ENCODE measurements around the gene PABPC4L.
"Not testable (repeated sequence)": the region's sequence is repeated elsewhere in the genome, so short reads cannot be mapped to it uniquely, and the experiment has no call there.

The PABPC4L gene

DNA sequence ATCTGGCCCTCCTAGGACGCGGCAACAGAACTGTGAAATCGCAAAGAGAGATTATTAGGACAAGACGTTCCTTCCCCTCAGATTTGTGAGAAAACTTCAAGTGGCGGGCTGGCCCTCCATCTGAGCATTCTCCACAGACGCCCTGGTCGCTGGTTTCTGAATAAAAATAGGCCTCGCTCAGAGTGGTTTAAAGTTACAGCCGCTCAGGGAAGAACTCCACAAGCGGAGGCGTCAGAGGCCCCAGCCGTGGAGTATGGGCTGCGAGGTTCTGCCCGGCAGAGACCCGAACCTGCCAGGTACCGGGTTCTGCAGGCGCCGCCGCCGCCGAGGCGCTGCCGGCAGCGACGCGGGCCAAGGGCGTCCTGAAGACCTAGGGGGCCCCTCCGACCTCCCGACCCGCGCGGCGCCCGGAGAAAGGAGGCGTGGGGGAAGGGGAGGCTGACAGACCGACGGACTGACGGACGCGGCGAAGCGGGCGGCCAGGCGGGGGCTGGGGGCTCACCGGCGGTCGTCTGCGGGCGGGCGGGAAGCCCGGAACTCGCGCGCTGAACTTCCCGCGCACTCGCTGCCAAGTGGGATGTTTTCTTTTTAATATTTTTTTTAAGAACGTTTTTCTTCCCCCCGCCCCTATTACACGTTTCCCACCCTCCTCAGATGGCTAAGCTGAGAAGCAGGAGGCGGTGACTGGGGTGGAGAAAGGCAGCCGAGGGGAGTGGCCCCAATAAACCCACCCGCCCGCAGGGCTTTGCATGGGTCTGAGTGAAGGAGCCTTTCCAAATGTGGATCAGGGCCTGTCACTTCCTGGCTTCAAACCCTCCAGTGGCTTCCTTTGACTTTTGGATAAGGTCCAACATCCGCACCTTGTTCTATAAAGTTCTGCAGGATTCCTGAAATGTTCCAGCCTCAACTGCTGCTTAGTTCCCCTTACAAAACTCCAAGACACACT, at the start of gene PABPC4L:
PABPC4L (minus strand) TSS at position 574 of the 946 bp plus-strand sequence. CDS start 770 bp downstream, outside the sequence.
- no peak for DNase-seq

DNA sequence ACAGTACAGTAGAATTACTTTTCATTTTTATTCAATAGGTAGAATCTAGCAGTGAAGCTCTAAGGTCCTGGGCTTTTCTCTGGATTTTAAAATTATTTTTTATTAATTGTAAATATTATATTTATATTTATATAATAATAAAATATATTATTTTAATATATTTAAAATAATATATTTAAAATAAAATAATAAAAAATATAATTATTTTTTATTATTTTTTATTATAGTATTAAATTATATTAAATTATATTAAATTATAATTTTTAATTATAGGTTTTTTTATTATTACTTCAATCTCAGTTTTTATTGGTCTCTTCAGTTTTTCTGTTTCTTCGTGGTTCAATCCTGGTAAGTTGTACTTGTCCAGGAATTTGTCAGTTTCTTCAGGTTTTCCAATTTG, 49.7 kb upstream of the PABPC4L start:
- DNase-seq, result no peak

DNA sequence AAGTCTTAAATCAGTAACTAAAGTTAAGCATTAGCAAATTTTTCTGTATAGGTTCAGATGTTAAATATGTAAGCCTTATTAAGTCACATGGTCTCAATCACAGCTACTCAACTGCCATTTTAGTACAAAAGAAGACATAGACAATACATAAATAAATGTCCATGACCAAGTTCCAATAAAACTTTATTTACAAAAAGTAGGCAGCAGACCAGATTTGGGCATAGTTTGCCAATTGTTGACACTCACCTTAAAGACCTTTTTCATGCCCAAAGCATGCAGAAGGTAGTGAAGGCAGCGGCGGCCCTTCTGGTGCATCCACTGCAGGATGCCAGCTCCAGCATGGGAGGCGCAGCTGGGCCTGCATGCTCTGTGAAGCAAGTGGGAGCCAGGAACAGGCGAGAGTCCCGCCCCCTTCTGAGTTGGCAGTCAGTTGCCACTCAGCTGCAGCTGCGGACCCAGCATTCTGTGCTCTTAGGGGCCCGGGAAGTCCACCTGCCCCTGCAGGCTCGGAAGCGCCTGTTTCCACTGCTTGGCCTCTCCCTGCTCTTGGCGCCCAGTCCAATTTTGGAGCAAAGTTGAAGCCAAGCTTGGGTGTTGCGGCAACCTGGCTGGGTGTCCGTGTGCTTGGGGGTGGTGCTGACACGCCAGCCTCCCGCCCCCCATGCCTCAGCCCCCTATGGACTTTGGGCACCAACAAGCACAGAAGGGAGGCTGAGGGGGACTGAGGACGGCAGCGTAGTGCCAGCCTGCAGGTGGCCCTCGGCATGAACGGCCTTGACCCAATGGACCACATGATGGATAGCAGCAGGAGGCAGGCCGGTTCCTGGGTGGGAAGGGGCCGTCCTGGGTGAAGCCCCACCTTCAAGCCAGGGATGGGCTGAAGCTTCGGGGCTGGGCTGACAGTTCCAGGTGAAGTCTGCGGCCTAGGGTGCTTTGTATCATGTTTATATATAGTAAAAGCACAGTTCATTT, 42.4 kb upstream of the PABPC4L start:
- no peak for DNase-seq

DNA sequence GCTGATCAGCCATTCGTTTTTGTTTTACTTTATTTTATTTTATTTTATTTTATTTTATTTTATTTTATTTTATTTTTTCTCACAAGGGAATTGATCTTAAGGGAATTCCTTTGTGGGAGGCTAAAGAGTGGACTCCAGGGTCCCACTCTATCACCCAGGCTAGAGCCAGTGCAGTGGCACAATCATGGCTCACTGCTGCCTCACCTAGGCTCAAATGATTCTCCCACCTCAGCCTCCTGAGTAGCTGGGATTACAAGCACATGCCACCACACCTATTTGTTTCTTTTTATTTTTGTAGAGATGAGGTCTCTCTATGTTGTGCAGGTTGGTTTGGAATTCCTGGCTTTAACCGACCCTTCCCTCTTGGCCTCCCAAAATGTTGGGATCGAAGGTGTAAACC, 17.5 kb upstream of the PABPC4L start:
- DNase-seq, result no peak

DNA sequence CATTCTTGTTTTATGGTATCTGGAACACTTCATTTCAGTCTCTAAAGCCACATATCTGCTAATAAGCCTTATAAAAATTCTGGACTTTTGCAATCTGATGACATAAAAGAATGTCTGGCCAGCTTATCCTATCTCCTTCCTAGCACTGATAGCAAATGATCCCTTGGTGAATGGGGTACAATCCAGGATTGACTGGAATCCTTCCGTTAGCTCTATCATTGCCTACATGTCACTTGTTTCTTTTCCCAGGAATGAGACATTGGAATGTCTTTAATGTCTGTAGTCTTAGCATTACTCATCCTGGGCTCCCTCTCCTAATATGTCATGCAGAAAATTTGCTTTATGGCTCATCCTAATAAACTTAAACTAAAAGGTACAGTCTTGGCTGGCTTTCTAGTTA, 14.8 kb upstream of the PABPC4L start:
- no peak for DNase-seq

DNA sequence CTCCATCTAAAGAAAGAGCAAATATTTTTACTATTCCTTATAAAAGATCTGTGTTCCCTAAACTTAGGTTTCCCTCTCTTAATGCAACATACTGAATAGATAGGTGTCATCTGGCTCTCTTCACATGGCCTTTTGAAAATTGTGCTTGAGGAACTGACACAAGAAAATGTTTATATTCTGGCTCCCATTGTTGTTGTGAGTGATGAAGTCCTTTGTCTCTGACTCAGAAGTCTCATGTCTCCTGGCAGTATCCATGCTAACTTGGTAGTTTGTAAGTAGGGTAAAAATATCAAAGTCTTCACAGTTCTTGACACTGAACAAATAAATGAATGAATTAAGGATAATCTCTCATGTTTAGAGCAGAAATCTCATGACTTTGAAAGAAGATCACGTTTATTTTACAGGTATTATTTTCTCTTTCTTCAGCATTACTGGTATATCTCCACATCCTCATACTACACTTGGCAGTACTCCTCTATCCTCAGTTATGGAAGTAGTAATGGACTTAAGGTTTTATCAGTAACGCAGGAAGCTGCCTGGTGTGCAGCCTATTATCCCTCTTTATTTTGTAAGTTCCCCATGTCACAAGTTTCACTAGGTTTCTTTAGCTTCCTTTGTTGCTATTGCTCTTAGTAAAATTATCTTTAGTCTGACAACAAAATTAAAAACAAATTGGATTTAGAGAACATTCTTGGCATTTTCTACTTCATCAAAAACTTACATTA, 14.2 kb upstream of the PABPC4L start:
- DNase-seq, result no peak

DNA sequence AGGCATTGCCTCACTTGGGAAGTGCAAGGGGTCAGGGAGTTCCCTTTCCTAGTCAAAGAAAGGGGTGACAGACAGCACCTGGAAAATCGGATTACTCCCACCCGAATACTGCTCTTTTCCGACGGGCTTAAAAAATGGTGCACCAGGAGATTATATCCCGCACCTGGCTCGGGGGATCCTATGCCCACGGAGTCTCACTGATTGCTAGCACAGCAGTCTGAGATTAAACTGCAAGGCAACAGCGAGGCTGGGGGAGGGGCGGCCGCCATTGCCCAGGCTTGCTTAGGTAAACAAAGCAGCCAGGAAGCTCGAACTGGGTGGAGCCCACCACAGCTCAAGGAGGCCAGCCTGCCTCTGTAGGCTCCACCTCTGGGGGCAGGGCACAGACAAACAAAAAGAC, 6.4 kb upstream of the PABPC4L start:
- DNase-seq, result not testable (repeated sequence)

DNA sequence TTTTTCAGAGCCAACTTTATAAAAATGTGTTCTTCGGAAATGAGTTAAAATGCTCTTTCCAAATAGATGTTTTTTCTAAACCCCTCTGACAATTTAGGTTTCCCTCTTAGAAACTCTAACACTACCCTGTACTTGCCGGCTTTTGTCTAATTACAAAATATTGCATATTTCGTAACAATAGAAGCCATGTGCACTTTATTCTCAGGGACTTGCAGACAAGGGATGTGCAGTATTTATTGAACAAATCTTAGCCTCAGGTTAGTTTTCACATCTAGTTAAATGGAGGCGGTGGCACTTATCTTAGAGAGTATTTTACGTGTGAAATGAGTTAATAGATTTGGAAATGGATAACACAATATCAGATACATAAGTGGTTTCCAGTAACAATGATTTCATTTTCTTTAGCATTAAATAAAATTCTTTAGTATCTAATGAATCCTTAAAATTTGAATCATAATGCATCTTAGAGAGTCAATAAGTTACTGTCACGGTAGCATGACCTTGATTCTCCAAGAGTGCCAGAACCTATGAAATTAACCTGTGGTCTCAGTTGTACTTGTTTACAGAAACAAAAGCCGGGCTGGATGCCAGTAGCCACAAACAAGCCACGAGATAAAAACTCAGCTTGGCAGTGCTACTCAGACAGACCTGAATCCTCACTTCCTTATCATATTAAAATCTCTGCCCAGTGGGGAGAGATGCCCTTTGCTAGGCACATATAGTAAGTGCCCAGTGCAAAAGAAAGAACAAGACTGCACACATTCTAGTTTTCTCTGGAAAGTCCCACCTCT, 772 bp upstream of the PABPC4L start:
- no peak for DNase-seq

DNA sequence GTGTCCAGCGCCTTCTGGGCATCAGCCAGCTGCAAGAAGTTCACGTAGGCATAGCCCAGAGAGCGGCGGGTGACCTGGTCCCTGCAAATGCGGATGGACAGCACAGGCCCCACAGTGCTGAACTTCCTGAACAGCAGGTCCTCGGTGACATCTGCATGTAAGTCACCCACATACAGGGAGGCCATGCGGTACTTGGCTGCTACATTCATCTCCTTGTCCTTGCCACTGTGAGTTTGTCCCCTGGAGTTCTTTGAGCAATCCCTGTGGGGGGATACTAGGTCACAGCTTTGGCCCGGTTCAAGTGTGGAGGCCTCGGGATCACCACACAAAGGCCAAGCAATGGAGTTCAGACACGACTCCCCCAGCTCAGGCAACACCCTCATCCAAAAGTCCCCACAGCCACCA, 776 bp downstream of the PABPC4L start:
- DNase-seq, result no peak

DNA sequence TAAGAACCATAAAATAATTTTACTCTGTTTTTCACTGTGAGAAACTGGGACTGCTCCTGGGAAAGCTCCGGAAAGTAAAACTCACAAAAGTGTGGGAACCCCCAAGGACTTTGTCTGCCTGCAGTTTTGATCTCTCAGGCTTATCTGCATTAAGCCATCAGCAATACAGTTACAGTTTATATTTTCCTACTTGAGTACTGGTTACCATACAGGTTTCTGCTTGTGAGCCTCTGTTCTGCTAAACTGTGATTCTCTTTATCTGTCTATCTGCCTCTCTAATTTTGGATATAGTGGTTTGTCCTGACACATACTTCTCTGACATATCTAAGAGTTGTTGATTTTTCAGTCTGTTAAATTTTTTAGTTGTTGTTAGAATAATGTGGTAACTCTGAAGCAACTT, 11.6 kb downstream of the PABPC4L start:
- DNase-seq, result no peak

DNA sequence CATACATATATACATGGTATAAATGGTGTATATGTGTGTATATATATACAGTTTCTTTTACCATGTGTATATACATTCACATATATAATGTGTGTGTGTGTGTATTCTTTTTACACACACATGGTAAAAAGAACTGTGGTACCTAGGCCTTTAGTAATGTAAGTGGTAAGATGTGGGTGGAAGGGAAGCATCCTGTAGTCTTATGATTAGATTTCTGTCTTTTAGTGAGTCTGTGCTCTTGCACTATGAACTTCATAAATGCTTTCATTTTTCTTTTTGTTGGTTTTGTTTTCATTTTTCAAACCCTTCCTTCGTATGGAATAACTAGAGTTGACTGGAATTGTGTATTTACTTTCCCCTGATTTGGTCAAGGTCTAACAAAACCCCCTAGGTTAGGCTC, 12.1 kb downstream of the PABPC4L start:
- DNase-seq, result no peak

DNA sequence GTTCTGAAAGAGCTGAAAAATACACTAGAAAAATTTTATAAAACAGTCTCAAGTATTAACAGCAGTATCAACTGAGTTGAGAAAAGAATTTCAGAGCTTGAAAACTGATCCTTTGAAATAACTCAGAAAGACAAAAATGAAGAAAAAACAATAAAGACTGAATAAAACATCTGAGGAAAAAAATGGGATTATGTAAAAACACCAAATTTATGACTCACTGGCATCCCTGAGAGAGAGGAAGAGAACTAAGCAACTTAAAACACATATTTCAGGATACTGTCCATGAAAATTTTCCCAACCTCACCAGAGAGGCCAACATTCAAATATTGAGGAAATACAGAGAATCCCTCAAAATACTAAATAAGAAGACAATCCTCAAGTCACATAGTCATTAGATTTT, 22.9 kb downstream of the PABPC4L start:
- no peak for DNase-seq

DNA sequence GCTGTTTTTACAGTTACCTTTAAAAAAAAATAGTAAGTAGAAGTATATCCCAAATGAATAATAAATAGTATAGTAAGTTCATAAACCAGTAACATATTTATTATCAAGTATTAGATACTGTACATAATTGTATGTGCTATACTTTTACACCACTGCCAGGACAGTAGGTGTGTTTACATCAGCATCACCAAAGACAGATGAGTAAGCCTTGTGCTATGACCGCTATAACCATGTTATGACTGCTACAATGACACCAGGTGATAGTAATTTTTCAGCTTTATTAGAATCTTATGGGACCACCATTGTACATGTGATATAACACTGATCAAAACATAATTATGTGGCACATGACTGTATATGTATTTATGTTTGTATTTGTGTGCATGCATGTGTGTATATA, 27.3 kb downstream of the PABPC4L start:
- no peak for DNase-seq

DNA sequence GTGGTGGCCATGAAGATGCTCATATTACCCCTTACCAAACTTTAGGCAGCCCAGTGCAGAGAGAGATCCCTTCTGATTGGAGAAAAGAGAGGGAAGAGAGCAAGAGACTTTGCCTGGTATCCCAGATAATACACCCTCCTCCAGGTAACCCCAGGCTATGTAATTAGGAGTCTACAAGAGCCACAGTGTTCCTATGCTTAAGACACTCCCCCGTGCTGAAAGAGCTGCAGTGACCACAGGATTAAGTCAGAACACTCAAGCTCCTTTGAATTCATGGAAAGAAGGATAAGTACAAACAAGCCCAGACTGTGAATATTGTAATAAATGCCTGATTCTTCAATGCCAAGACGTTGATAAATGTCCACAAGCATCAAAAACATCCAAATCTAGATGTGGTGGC, 41.4 kb downstream of the PABPC4L start:
- DNase-seq, result no peak

DNA sequence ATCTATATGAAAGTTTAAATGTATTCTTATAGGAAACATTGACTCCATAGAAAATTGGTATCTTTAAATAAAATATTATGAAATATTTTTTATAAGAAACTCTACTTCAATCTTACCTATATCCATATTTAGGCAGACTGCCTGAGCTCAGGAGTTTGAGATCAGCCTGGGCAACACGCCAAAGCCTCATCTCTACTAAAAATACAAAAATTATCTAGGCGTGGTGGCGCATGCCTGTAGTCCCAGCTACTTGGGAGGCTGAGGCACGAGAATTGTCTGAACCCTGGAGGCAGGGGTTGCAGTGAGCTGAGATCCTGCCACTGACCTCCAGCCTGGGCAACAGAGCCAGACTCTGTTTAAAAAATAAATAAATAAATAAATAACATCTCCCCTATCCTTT, 47.5 kb downstream of the PABPC4L start:
- no peak for DNase-seq

DNA sequence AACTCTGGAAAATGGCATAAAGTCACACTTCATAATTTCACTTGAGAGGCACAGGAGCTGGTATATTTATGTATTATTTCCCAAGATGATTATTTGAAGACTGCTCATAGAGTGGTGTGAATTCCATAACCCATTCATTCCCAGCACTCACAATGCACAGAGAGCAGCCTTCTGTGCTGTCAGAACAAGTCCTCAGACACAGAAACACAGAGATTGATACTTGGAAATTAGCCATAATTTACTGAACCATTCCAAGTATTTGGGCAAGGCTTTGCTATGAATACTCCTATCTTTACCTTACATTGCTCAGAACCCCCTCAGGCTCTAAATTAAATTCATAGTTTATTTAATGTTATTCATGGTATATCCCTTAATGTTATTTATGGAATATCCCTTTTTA, 53.6 kb downstream of the PABPC4L start:
- DNase-seq, result no peak

Measured in NCI-H187 treated with DMSO at 0.1 percent for 48 hours (cell line).